Measurements from ENCODE around the gene TTBK1. TPM values are rescaled to one million over a fixed set of nuclear protein-coding genes. Genes with fewer than 3 reads are reported as not detected.

Gene TTBK1
- total and polyA plus RNA-seq, 2 of the 4 experiments (the other 2 are of a cell fraction), result 0.02 TPM; not detected in 1

DNA sequence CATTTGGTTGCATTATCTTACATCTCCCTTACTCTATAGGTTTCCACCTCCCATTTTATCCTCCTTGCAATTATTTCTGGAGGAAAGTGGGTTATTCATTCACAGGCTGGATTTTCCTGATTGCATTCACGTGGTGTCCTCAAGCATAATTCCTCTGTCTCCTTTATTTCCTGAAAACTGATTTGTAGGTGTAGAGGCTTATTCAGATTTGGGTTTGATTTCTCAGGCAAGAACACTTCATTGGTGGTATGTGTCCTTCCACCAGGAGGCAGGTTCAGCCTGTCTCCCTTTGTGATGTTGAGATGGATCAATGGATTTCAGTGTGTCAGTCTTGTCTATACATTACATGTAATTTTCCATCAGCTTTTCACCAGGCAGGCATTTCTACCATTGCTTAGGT is 31.3 kb upstream of the TTBK1 start:
- DNase-seq (no peak), ATAC-seq (ENCODE audit: low read depth) (no peak)
- Histone ChIP-seq H4K20me1 (ENCODE audit: insufficient read depth, low read length) (no peaks in the 10 kb centered on the region), H3K23ac (ENCODE audit: low read depth, low read length) (no peak overlapping the region), H3K4ac (ENCODE audit: low read depth, low read length) (no peak overlapping the region), H3K4me2 (ENCODE audit: low read depth, low read length) (no peak overlapping the region), H3K14ac (replicated peaks; ENCODE audit: low read depth, low read length) (no peak overlapping the region), H3K4me1 (ENCODE audit: control insufficient read depth, insufficient read depth, low read length) (no peaks in the 10 kb centered on the region), H2BK20ac (ENCODE audit: low read depth, low read length) (no peak overlapping the region), H2BK5ac (ENCODE audit: low read depth, low read length, poor library complexity, severe bottlenecking) (no peak overlapping the region), H3K56ac (ENCODE audit: extremely low read depth, insufficient read depth, low read length) (no peak overlapping the region), H2AK9ac (replicated peaks; ENCODE audit: low read depth, low read length, poor library complexity) (no peak overlapping the region), H3K36me3 (ENCODE audit: control insufficient read depth, insufficient read depth, low read length) (peaks cover 22% of the 10 kb centered on the region), H3K27me3 (ENCODE audit: control insufficient read depth, insufficient read depth, low read length) (no peaks in the 10 kb centered on the region), H2AK5ac (ENCODE audit: low read depth, low read length) (no peak overlapping the region), H4K5ac (ENCODE audit: low read depth, low read length) (no peak overlapping the region), H3K79me1 (ENCODE audit: low read depth in 1 of 2, low read length in 2 of 2) (no peaks in the 10 kb centered on the region), H3K9ac (ENCODE audit: low read depth, low read length) (no peak overlapping the region), H4K91ac (ENCODE audit: insufficient read depth, low read depth, low read length) (no peak overlapping the region), H3K27ac (ENCODE audit: insufficient read depth, low read length) (no peak overlapping the region), H3K9me3 (ENCODE audit: control insufficient read depth, insufficient read depth, low read length) (no peaks in the 10 kb centered on the region), H2AFZ (replicated peaks; ENCODE audit: low read length, poor library complexity) (no peak overlapping the region), H2BK120ac (ENCODE audit: low read depth, low read length) (no peak overlapping the region), H3K18ac (ENCODE audit: low read depth, low read length) (no peak overlapping the region), H3K4me3 (ENCODE audit: insufficient read depth, low read depth, low read length) (no peak overlapping the region), H4K8ac (ENCODE audit: low read depth in 2 of 2, low read length in 2 of 2) (no peak overlapping the region), H3K9me1 (ENCODE audit: insufficient read depth, low read length) (no peaks in the 10 kb centered on the region), H2BK15ac (ENCODE audit: low read depth, low read length) (no peak overlapping the region)
- POLR2A ChIA-PET (ENCODE audit: unreplicated experiment), result no interaction called here
- intact Hi-C loops (cut with micrococcal nuclease), result no loop called here
- dilution Hi-C loops (cut with HindIII; ENCODE audit: low sequenced_read_pairs, unreplicated experiment), result no loop called here
- no CpG with 5 or more reads among the region's 1 CpG for WGBS, 2 experiments (ENCODE audit: extremely low coverage in 2 of 2, insufficient read length in 1 of 2)
- TF ChIP-seq MXI1 (IDR thresholded peaks at IDR 0.05; ENCODE audit: borderline replicate concordance, low read depth, low read length), result no peak
- no peak for TF ChIP-seq BHLHE40 (IDR thresholded peaks at IDR 0.05; ENCODE audit: low read depth, low read length)
- TF ChIP-seq CHD1 (IDR thresholded peaks at IDR 0.05; ENCODE audit: low read depth, low read length), result no peak
- TF ChIP-seq RAD21 (IDR thresholded peaks at IDR 0.05; ENCODE audit: low read length), result no peak
- TF ChIP-seq, protein P1, sequence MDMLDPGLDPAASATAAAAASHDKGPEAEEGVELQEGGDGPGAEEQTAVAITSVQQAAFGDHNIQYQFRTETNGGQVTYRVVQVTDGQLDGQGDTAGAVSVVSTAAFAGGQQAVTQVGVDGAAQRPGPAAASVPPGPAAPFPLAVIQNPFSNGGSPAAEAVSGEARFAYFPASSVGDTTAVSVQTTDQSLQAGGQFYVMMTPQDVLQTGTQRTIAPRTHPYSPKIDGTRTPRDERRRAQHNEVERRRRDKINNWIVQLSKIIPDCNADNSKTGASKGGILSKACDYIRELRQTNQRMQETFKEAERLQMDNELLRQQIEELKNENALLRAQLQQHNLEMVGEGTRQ (IDR thresholded peaks at IDR 0.05; ENCODE audit: low read depth, low read length), result no peak
- no peak for TF ChIP-seq MAFK (IDR thresholded peaks at IDR 0.05; ENCODE audit: low read depth, low read length)
- no peak for TF ChIP-seq POLR2A (IDR thresholded peaks at IDR 0.05; ENCODE audit: low read depth, low read length)
- TF ChIP-seq MAZ (IDR thresholded peaks at IDR 0.05; ENCODE audit: borderline replicate concordance, low read depth, low read length), result no peak
- TF ChIP-seq CEBPB (IDR thresholded peaks at IDR 0.05; ENCODE audit: low read depth, low read length), result no peak
- no peak for TF ChIP-seq RCOR1 (IDR thresholded peaks at IDR 0.05; ENCODE audit: insufficient replicate concordance, low read length)
- TF ChIP-seq, protein P2, sequence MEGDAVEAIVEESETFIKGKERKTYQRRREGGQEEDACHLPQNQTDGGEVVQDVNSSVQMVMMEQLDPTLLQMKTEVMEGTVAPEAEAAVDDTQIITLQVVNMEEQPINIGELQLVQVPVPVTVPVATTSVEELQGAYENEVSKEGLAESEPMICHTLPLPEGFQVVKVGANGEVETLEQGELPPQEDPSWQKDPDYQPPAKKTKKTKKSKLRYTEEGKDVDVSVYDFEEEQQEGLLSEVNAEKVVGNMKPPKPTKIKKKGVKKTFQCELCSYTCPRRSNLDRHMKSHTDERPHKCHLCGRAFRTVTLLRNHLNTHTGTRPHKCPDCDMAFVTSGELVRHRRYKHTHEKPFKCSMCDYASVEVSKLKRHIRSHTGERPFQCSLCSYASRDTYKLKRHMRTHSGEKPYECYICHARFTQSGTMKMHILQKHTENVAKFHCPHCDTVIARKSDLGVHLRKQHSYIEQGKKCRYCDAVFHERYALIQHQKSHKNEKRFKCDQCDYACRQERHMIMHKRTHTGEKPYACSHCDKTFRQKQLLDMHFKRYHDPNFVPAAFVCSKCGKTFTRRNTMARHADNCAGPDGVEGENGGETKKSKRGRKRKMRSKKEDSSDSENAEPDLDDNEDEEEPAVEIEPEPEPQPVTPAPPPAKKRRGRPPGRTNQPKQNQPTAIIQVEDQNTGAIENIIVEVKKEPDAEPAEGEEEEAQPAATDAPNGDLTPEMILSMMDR (conservative IDR thresholded peaks at IDR 0.05; ENCODE audit: low read depth, low read length), result no peak
- TF ChIP-seq, protein P3, sequence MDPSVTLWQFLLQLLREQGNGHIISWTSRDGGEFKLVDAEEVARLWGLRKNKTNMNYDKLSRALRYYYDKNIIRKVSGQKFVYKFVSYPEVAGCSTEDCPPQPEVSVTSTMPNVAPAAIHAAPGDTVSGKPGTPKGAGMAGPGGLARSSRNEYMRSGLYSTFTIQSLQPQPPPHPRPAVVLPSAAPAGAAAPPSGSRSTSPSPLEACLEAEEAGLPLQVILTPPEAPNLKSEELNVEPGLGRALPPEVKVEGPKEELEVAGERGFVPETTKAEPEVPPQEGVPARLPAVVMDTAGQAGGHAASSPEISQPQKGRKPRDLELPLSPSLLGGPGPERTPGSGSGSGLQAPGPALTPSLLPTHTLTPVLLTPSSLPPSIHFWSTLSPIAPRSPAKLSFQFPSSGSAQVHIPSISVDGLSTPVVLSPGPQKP (IDR thresholded peaks at IDR 0.05; ENCODE audit: borderline replicate concordance, low read depth, low read length), result no peak
- no peak for TF ChIP-seq FOS (IDR thresholded peaks at IDR 0.05; ENCODE audit: low read depth, low read length)
- no peak for TF ChIP-seq NFE2L2 (IDR thresholded peaks at IDR 0.05; ENCODE audit: low read depth, low read length)
- TF ChIP-seq SMC3 (IDR thresholded peaks at IDR 0.05; ENCODE audit: low read depth, low read length), result no peak
- TF ChIP-seq RFX5 (IDR thresholded peaks at IDR 0.05; ENCODE audit: low read depth, low read length), result no peak
- CTCF ChIA-PET, result no interaction called here
- no TSS peak for BruUV-seq (replicated peaks)
- in situ Hi-C loops (cut with MboI; ENCODE audit: low sequenced_read_pairs), result no loop called here
